CD4-positive, alpha-beta T cell (primary cell): Measurements from ENCODE around the gene OTULIN. TPM values are rescaled to one million over a fixed set of nuclear protein-coding genes. Genes with fewer than 3 reads are reported as not detected.

ENCODE experiments used
- ATAC-seq: fragments of 200-7000 bp; cut with Tn5 transposase; one replicate; pipeline ENCODE4 v1.10.0; 2022; ENCODE audit warnings: mild to moderate bottlenecking; ENCODE audit not compliant: poor library complexity
- CTCF ChIA-PET: fragments of 350-600 bp; sonication (Branson Sonifier 250); formaldehyde crosslinking; loops from one replicate; lab custom pipeline; 2021; ENCODE audit warnings: antibody characterized with exemption, inconsistent platforms; lab: Charles Lee
- POLR2A ChIA-PET: fragments of 350-600 bp; sonication (Branson Sonifier 250); formaldehyde crosslinking; loops from one replicate; lab custom pipeline; 2021; ENCODE audit warnings: antibody characterized with exemption, inconsistent platforms; lab: Charles Lee
- DNase-seq, 14 experiments: peaks; one replicate each; pipeline ENCODE4 v3.0.0-alpha.2; 2013 to 2020; ENCODE audit warnings: mixed read lengths in 2 of 14
- H3K27ac ChIP-seq, 2 donors: one replicate each; pipeline versions ENCODE4 v1.5.1 to v1.7.0; 2013; ENCODE audit warnings: low read length in 2 of 2, low read depth in 1 of 2, mild to moderate bottlenecking in 1 of 2
- H3K27me3 ChIP-seq, 2 experiments: 1 replicate in 1 of 2; 2 replicates in 1 of 2; pipeline versions ENCODE4 v1.6.1 to v1.7.0; 2013; ENCODE audit warnings: low read length in 2 of 2, control low read depth in 1 of 2, mild to moderate bottlenecking in 1 of 2, moderate library complexity in 1 of 2; ENCODE audit not compliant: insufficient read depth in 2 of 2, control insufficient read depth in 1 of 2
- H3K36me3 ChIP-seq: one replicate; pipeline ENCODE4 v1.6.1; 2013; ENCODE audit warnings: low read length, control low read depth; ENCODE audit not compliant: insufficient read depth
- H3K4me1 ChIP-seq: one replicate; pipeline ENCODE4 v1.6.1; 2013; ENCODE audit warnings: low read length, control low read depth; ENCODE audit not compliant: insufficient read depth
- H3K4me3 ChIP-seq: one replicate; pipeline ENCODE4 v1.5.1; 2013; ENCODE audit warnings: mild to moderate bottlenecking, low read length, moderate library complexity
- H3K9me3 ChIP-seq, 2 experiments: 1 replicate in 1 of 2; 2 replicates in 1 of 2; pipeline versions ENCODE4 v1.6.1 to v1.7.0; 2013; ENCODE audit warnings: low read length in 2 of 2, mild to moderate bottlenecking in 2 of 2, control low read depth in 1 of 2, moderate library complexity in 1 of 2; ENCODE audit not compliant: control insufficient read depth in 1 of 2, insufficient read depth in 1 of 2
- H3K27ac Mint-ChIP-seq: one replicate; pipeline ENCODE4 v1.8.0; 2020; ENCODE audit warnings: mixed read lengths
- H3K27me3 Mint-ChIP-seq: one replicate; pipeline ENCODE4 v1.8.0; 2021; ENCODE audit warnings: mixed read lengths
- H3K36me3 Mint-ChIP-seq: one replicate; pipeline ENCODE4 v1.8.0; 2021; ENCODE audit warnings: low read depth, mixed read lengths
- H3K4me1 Mint-ChIP-seq: one replicate; pipeline ENCODE4 v1.8.0; 2021; ENCODE audit warnings: low read depth, mixed read lengths
- H3K4me3 Mint-ChIP-seq: one replicate; pipeline ENCODE4 v1.8.0; 2020; ENCODE audit warnings: mild to moderate bottlenecking, mixed read lengths
- H3K9me3 Mint-ChIP-seq: one replicate; pipeline ENCODE4 v1.8.0; 2020; ENCODE audit warnings: mixed read lengths
- CTCF ChIP-seq: fragments of 200-600 bp; IDR thresholded peaks from one replicate; pipeline ENCODE4 v1.8.0; 2022; ENCODE audit warnings: antibody characterized with exemption, mild to moderate bottlenecking
- intact Hi-C, 2 experiments: fragments of 100-400 bp; cut with DNase I in 1 of 2; cut with micrococcal nuclease in 1 of 2; formaldehyde crosslinking; loops; one replicate each; pipeline versions ENCODE4 v1.15.1 to v1.9.0; 2023 to 2025; cut with DNase I, micrococcal nuclease
- total RNA-seq, 174 experiments: library from RNA in 2 of 174; stranded (reverse) in 2 of 174; gene quantifications; one replicate each; pipeline ENCODE4 v1.2.3 and lab custom pipeline; 2021 to 2026

Gene OTULIN
- total RNA-seq, 2 experiments from 2014 or later: 69.4 to 77.0 TPM

GRCh38 chr5:14744296-14745187, 80.0 kb downstream of the OTULIN start:
- H3K4me3 ChIP-seq: no peak overlapping the region
- CTCF ChIA-PET: no interaction called here
- H3K36me3 ChIP-seq: peaks cover 85% of the 10 kb centered on the region
- TF ChIP-seq CTCF: no peak
- Mint-ChIP-seq H3K27me3 (no peaks in the 10 kb centered on the region), H3K4me3 (no peak overlapping the region), H3K4me1 (peaks cover 34% of the 10 kb centered on the region), H3K9me3 (no peaks in the 10 kb centered on the region), H3K27ac (peak overlapping the region; percentile 66), H3K36me3 (peaks cover 78% of the 10 kb centered on the region)
- POLR2A ChIA-PET: no interaction called here
- H3K9me3 ChIP-seq: no peaks in the 10 kb centered on the region
- no peak overlapping the region for H3K27ac ChIP-seq
- H3K4me1 ChIP-seq: peaks cover 6% of the 10 kb centered on the region
- H3K27me3 ChIP-seq: no peaks in the 10 kb centered on the region
- DNase-seq (no peak), ATAC-seq (no peak)
- intact Hi-C loops: loop anchor here in 1 of 2 experiments (10.0 kb wide), 1 partner anchor 70 kb away; no protein-coding TSS in a partner anchor

GRCh38 chr5:14745188-14745563, 80.7 kb downstream of the OTULIN start:
- Histone ChIP-seq H3K4me1 (peaks cover 6% of the 10 kb centered on the region), H3K4me3 (no peak overlapping the region), H3K27ac (no peak overlapping the region), H3K9me3 (no peaks in the 10 kb centered on the region), H3K27me3 (no peaks in the 10 kb centered on the region), H3K36me3 (peaks cover 87% of the 10 kb centered on the region)
- H3K9me3 Mint-ChIP-seq: no peaks in the 10 kb centered on the region
- no peak for TF ChIP-seq CTCF
- no peak for ATAC-seq
- H3K4me1 Mint-ChIP-seq: peaks cover 34% of the 10 kb centered on the region
- H3K36me3 Mint-ChIP-seq: peaks cover 81% of the 10 kb centered on the region
- no peaks in the 10 kb centered on the region for H3K27me3 Mint-ChIP-seq
- intact Hi-C loops: loop anchor here in 1 of 2 experiments (10.0 kb wide), 1 partner anchor 70 kb away; no protein-coding TSS in a partner anchor
- no peak for DNase-seq
- CTCF ChIA-PET: no interaction called here
- POLR2A ChIA-PET: no interaction called here
- H3K4me3 Mint-ChIP-seq: no peak overlapping the region
- peak overlapping the region; percentile 66 for H3K27ac Mint-ChIP-seq

GRCh38 chr5:14745753-14746152, 81.2 kb downstream of the OTULIN start:
- Mint-ChIP-seq H3K27ac (peak overlapping the region; percentile 66), H3K4me3 (no peak overlapping the region), H3K27me3 (no peaks in the 10 kb centered on the region), H3K36me3 (peaks cover 81% of the 10 kb centered on the region), H3K9me3 (no peaks in the 10 kb centered on the region), H3K4me1 (peaks cover 34% of the 10 kb centered on the region)
- TF ChIP-seq CTCF: no peak
- H3K4me3 ChIP-seq: no peak overlapping the region
- peak; percentile 32 for ATAC-seq
- H3K27ac ChIP-seq: no peak overlapping the region
- peak in 8 of 14 experiments; percentile 8 to 61 (median 22) for DNase-seq
- H3K4me1 ChIP-seq: peaks cover 6% of the 10 kb centered on the region
- H3K9me3 ChIP-seq: no peaks in the 10 kb centered on the region
- CTCF ChIA-PET: no interaction called here
- intact Hi-C loops: loop anchor here in 1 of 2 experiments (10.0 kb wide), 1 partner anchor 69 kb away; no protein-coding TSS in a partner anchor
- POLR2A ChIA-PET: no interaction called here
- H3K27me3 ChIP-seq: no peaks in the 10 kb centered on the region
- H3K36me3 ChIP-seq: peaks cover 87% of the 10 kb centered on the region
